Medulla oblongata (tissue), 1 donor: ENCODE results near the gene FGFR2.

ENCODE experiments used
- DNase-seq: peaks from one replicate; pipeline ENCODE4 v3.0.0-alpha.2; 2015; ENCODE audit errors: extremely low spot score

The FGFR2 gene

GRCh38 chr10:121610798-121611323, 12.6 kb upstream of the FGFR2 start:
- no peak for DNase-seq

GRCh38 chr10:121609426-121610380, 11.5 kb upstream of the FGFR2 start:
- no peak for DNase-seq

GRCh38 chr10:121608469-121609190, 10.4 kb upstream of the FGFR2 start:
- DNase-seq: no peak

- DNase-seq: no peak
Measured at GRCh38 chr10:121607310-121608055, 9.2 kb upstream of the FGFR2 start.

GRCh38 chr10:121605708-121606107, 7.5 kb upstream of the FGFR2 start:
- no peak for DNase-seq

GRCh38 chr10:121601458-121601857, 3.2 kb upstream of the FGFR2 start:
- DNase-seq: no peak

- no peak for DNase-seq
Measured at GRCh38 chr10:121600611-121601010, 2.4 kb upstream of the FGFR2 start.

- DNase-seq: no peak
Measured at GRCh38 chr10:121599947-121600346, 1.7 kb upstream of the FGFR2 start.

- DNase-seq: no peak
Measured at GRCh38 chr10:121597504-121598262, 561 bp downstream of the FGFR2 start.

GRCh38 chr10:121596689-121597503, 1.3 kb downstream of the FGFR2 start:
- peak; percentile 84 for DNase-seq

GRCh38 chr10:121595806-121596688, 2.2 kb downstream of the FGFR2 start:
- DNase-seq: peak; percentile 79

- DNase-seq: no peak
Measured at GRCh38 chr10:121595351-121595805, 2.9 kb downstream of the FGFR2 start.

GRCh38 chr10:121594623-121595350, 3.5 kb downstream of the FGFR2 start:
- no peak for DNase-seq

- DNase-seq: no peak
Measured at GRCh38 chr10:121594076-121594475, 4.2 kb downstream of the FGFR2 start.

- DNase-seq: peak; percentile 73
Measured at GRCh38 chr10:121593281-121594075, 4.8 kb downstream of the FGFR2 start.

GRCh38 chr10:121592155-121592890, 5.9 kb downstream of the FGFR2 start:
- no peak for DNase-seq

- no peak for DNase-seq
Measured at GRCh38 chr10:121591186-121591585, 7.1 kb downstream of the FGFR2 start.
